Activated CD4-positive, alpha-beta T cell treated with anti-CD3 and anti-CD28 coated beads, Interleukin-10, Interleukin-2, amounts not matched to agents 100 ng/mL and 50 ng/mL, durations not matched to agents 16 hours and 8 hours (primary cell): ENCODE data around the gene MLXIP.

ENCODE experiments used
- DNase-seq: peaks from one replicate; pipeline ENCODE4 v3.0.0-alpha.2; 2020

MLXIP gene

GRCh38 chr12:122126713-122127597, 48.4 kb downstream of the MLXIP start:
- DNase-seq: no peak

GRCh38 chr12:122127839-122128238, 49.3 kb downstream of the MLXIP start:
- no peak for DNase-seq

GRCh38 chr12:122128481-122128880, 49.9 kb downstream of the MLXIP start:
- no peak for DNase-seq

- no peak for DNase-seq
Observed at GRCh38 chr12:122129131-122129530, 50.6 kb downstream of the MLXIP start.

- no peak for DNase-seq
Observed at GRCh38 chr12:122130150-122130549, 51.6 kb downstream of the MLXIP start.

GRCh38 chr12:122133192-122133950, 54.8 kb downstream of the MLXIP start:
- no peak for DNase-seq

- DNase-seq: no peak
Observed at GRCh38 chr12:122135437-122136031, 57.0 kb downstream of the MLXIP start.

- DNase-seq: no peak
Observed at GRCh38 chr12:122137229-122137628, 58.7 kb downstream of the MLXIP start.

GRCh38 chr12:122137681-122138080, 59.1 kb downstream of the MLXIP start:
- no peak for DNase-seq

- no peak for DNase-seq
Observed at GRCh38 chr12:122138181-122138580, 59.6 kb downstream of the MLXIP start.

GRCh38 chr12:122138616-122139015, 60.1 kb downstream of the MLXIP start:
- no peak for DNase-seq

- no peak for DNase-seq
Observed at GRCh38 chr12:122139266-122139665, 60.7 kb downstream of the MLXIP start.

GRCh38 chr12:122139941-122140340, 61.4 kb downstream of the MLXIP start:
- DNase-seq: no peak

- no peak for DNase-seq
Observed at GRCh38 chr12:122140467-122141257, 62.1 kb downstream of the MLXIP start.

GRCh38 chr12:122141911-122142725, 63.6 kb downstream of the MLXIP start:
- no peak for DNase-seq

GRCh38 chr12:122142857-122143256, 64.3 kb downstream of the MLXIP start:
- no peak for DNase-seq

GRCh38 chr12:122144885-122145284, 66.3 kb downstream of the MLXIP start:
- no peak for DNase-seq

- no peak for DNase-seq
Observed at GRCh38 chr12:122145505-122146330, 67.2 kb downstream of the MLXIP start.

GRCh38 chr12:122147514-122148290, 69.1 kb downstream of the MLXIP start:
- DNase-seq: no peak

GRCh38 chr12:122148657-122149056, 70.1 kb downstream of the MLXIP start:
- DNase-seq: no peak
